Fibroblast of lung (primary cell): ENCODE data around the gene COL19A1.

Experiments
- CTCF ChIP-seq, 2 donors: IDR thresholded peaks in 1 of 2; conservative IDR thresholded peaks in 1 of 2; 1 replicate in 1 of 2; 2 replicates in 1 of 2; pipeline ENCODE4 v1.5.1; 2011 to 2012; ENCODE audit warnings: low read length in 2 of 2, control low read depth in 1 of 2, inconsistent platforms in 1 of 2, low read depth in 1 of 2, mild to moderate bottlenecking in 1 of 2
- EZH2 ChIP-seq: IDR thresholded peaks from 2 replicates; pipeline ENCODE4 v1.5.1; 2012; ENCODE audit warnings: low read length, control low read depth, mild to moderate bottlenecking; ENCODE audit errors: missing control alignments

- TF ChIP-seq CTCF (conservative IDR thresholded peaks at IDR 0.05 in 1 of 2, IDR thresholded peaks at IDR 0.05 in 1 of 2; ENCODE audit: low read depth in 1 of 2, low read length in 2 of 2) = no peak
- TF ChIP-seq EZH2 = no peak
These were observed 2.6 kb downstream of the COL19A1 start for GRCh38 chr6:69868961-69869360.
